OCI-LY7 (cell line): ENCODE results near the gene PCDHGB7. TPM values are rescaled to one million over a fixed set of nuclear protein-coding genes. Genes with fewer than 3 reads are reported as not detected.
A peak's percentile ranks its signal among the peaks of the same experiment; 100 is the strongest.
"Not testable (repeated sequence)": the region's sequence is repeated elsewhere in the genome, so short reads cannot be mapped to it uniquely, and the experiment has no call there.

Experiments
- BruUV-seq: library from RNA; stranded (reverse); fragments of 400-500 nt; replicated peaks from 2 replicates; lab custom pipeline; 2021; lab: Mats Ljungman, UMichigan
- CTCF ChIA-PET: fragments of 300-600 bp; sonication (Branson Sonifier 250); formaldehyde crosslinking; loops from one replicate; lab custom pipeline; 2022; ENCODE audit warnings: antibody characterized with exemption; ENCODE audit not compliant: unreplicated experiment; lab: Charles Lee
- POLR2A ChIA-PET: fragments of 300-600 bp; sonication (Branson Sonifier 250); formaldehyde crosslinking; loops from one replicate; lab custom pipeline; 2022; ENCODE audit warnings: antibody characterized with exemption; lab: Charles Lee
- DNase-seq: peaks from one replicate; pipeline ENCODE4 v3.0.0-alpha.2; 2015; ENCODE audit warnings: low spot score
- H2AFZ ChIP-seq: fragments of 200-600 bp; sonication (generic), shearing (Covaris generic); 2 replicates; pipeline ENCODE4 v1.6.1; 2014; ENCODE audit warnings: mild to moderate bottlenecking, antibody characterized with exemption, low read length, moderate library complexity
- H3K27ac ChIP-seq: fragments of 200-600 bp; sonication (generic); 2 replicates; pipeline ENCODE4 v1.5.1; 2014; ENCODE audit warnings: mixed run types, low read depth, mild to moderate bottlenecking, moderate library complexity, low read length, inconsistent platforms; ENCODE audit not compliant: poor library complexity, severe bottlenecking
- H3K36me3 ChIP-seq: fragments of 200-600 bp; sonication (generic); 2 replicates; pipeline ENCODE4 v1.6.1; 2014; ENCODE audit warnings: mild to moderate bottlenecking, antibody characterized with exemption, low read length, moderate library complexity, mixed read lengths; ENCODE audit not compliant: insufficient read depth
- H3K4me1 ChIP-seq: fragments of 200-600 bp; sonication (generic); 2 replicates; pipeline ENCODE4 v1.5.1; 2014; ENCODE audit warnings: mild to moderate bottlenecking, low read length; ENCODE audit not compliant: insufficient read depth, poor library complexity, severe bottlenecking
- H3K4me2 ChIP-seq: fragments of 200-600 bp; sonication (generic); 2 replicates; pipeline ENCODE4 v1.6.1; 2014; ENCODE audit warnings: mild to moderate bottlenecking, low read length
- H3K4me3 ChIP-seq: fragments of 200-600 bp; sonication (generic); 2 replicates; pipeline ENCODE4 v1.5.1; 2014; ENCODE audit warnings: mild to moderate bottlenecking, low read depth, low read length; ENCODE audit not compliant: poor library complexity, severe bottlenecking
- H3K79me2 ChIP-seq: fragments of 200-600 bp; sonication (generic); 2 replicates; pipeline ENCODE4 v1.6.1; 2016; ENCODE audit warnings: low read depth, mild to moderate bottlenecking, low read length, moderate library complexity, mixed read lengths; ENCODE audit not compliant: insufficient read depth
- H3K9me2 ChIP-seq: fragments of 200-600 bp; sonication (generic); 2 replicates; pipeline ENCODE4 v1.6.1; 2016; ENCODE audit warnings: mild to moderate bottlenecking, low read length, mixed read lengths; ENCODE audit not compliant: insufficient read depth
- H3K9me3 ChIP-seq: fragments of 200-600 bp; sonication (generic); 2 replicates; pipeline ENCODE4 v1.6.1; 2014; ENCODE audit warnings: mild to moderate bottlenecking, mixed run types, low read length, mixed read lengths
- H4K20me1 ChIP-seq: fragments of 200-600 bp; sonication (generic); 2 replicates; pipeline ENCODE4 v1.6.1; 2014; ENCODE audit warnings: mild to moderate bottlenecking, antibody characterized with exemption, low read length, moderate library complexity, mixed read lengths; ENCODE audit not compliant: insufficient read depth
- CTCF ChIP-seq: fragments of 200-600 bp; sonication (generic); conservative IDR thresholded peaks from 2 replicates; pipeline ENCODE4 v1.5.1; 2014; ENCODE audit warnings: mild to moderate bottlenecking, antibody characterized with exemption, low read length, moderate library complexity, mixed read lengths
- EZH2phosphoT487 ChIP-seq: fragments of 200-600 bp; sonication (generic); IDR thresholded peaks from 2 replicates; pipeline ENCODE4 v1.6.1; 2018; ENCODE audit warnings: low read depth, borderline replicate concordance, mild to moderate bottlenecking, mixed run types, antibody characterized with exemption, low read length, moderate library complexity, mixed read lengths
- intact Hi-C: fragments of 100-400 bp; cut with micrococcal nuclease; formaldehyde crosslinking; loops from one replicate; pipeline ENCODE4 v1.10.0; 2022; ENCODE audit not compliant: unreplicated experiment
- total RNA-seq, 2 experiments: library from RNA; depleted of rRNA in 1 of 2; stranded (reverse); fragments of >200 nt in 1 of 2; shearing (Covaris generic) in 1 of 2; gene quantifications; 2 replicates each; pipeline ENCODE4 v1.2.3, GENCODE V29; 2014 to 2022

PCDHGB7 gene
- total RNA-seq, 2 experiments from 2014 or later, result 3.9 to 5.4 TPM

GRCh38 chr5:141430332-141431113 is 13.0 kb downstream of the PCDHGB7 start, which contains the start of gene PCDHGA12:
Gene PCDHGA12 (plus strand): TSS chr5:141430507. CDS start chr5:141430760, 253 bp downstream.
- BruUV-seq, result no TSS peak
- Histone ChIP-seq H3K4me2 (peak within 1 kb of the TSS; percentile 20; the same call in 1 of the 2 replicates), H3K79me2 (no peaks in the 10 kb centered on the region), H3K4me1 (no peaks in the 10 kb centered on the region), H3K36me3 (no peaks in the 10 kb centered on the region), H3K9me2 (no peaks in the 10 kb centered on the region), H4K20me1 (no peaks in the 10 kb centered on the region), H3K4me3 (no peak within 1 kb of the TSS), H3K27ac (no peak within 1 kb of the TSS), H3K9me3 (no peaks in the 10 kb centered on the region), H2AFZ (no peak within 1 kb of the TSS)
- CTCF ChIA-PET, result interaction anchor here (0.6 to 1.9 kb wide), 11 partner anchors 9 to 133 kb away, joined by 3 to 10 read pairs (median 3); partner anchors contain the start of gene PCDHGB7
- DNase-seq, result peak; percentile 76
- POLR2A ChIA-PET, result interaction anchor here (0.6 to 1.6 kb wide), 7 partner anchors 9 to 100 kb away, joined by 3 to 6 read pairs (median 3); partner anchors contain the start of gene PCDHGA11
- TF ChIP-seq EZH2phosphoT487, result no peak
- peak; percentile 85 for TF ChIP-seq CTCF
- intact Hi-C loops, result no loop called here

- TF ChIP-seq EZH2phosphoT487 (no peak), CTCF (no peak)
- Histone ChIP-seq H3K9me3 (no peaks in the 10 kb centered on the region), H3K9me2 (no peaks in the 10 kb centered on the region), H3K36me3 (no peaks in the 10 kb centered on the region), H4K20me1 (no peaks in the 10 kb centered on the region), H3K4me1 (no peaks in the 10 kb centered on the region), H3K27ac (no peak overlapping the region), H3K4me2 (no peak overlapping the region; the same call in 1 of the 2 replicates), H3K79me2 (no peaks in the 10 kb centered on the region), H3K4me3 (no peak overlapping the region), H2AFZ (no peak overlapping the region)
- no peak for DNase-seq
- CTCF ChIA-PET, result interaction anchor here (0.6 to 1.9 kb wide), 3 partner anchors 40 to 82 kb away, joined by 3 to 10 read pairs (median 3); no protein-coding TSS in a partner anchor
- no TSS peak for BruUV-seq
- POLR2A ChIA-PET, result interaction anchor here (1.2 kb wide), 1 partner anchor 10 kb away, joined by 3 read pairs; the partner anchor contains the start of gene PCDHGA11
- intact Hi-C loops, result no loop called here
Observed at GRCh38 chr5:141431286-141431685, 13.8 kb downstream of the PCDHGB7 start.

GRCh38 chr5:141432308-141432707 is 14.8 kb downstream of the PCDHGB7 start:
- H4K20me1 ChIP-seq, H3K27ac ChIP-seq, H3K9me3 ChIP-seq, intact Hi-C loops, H3K4me2 ChIP-seq, DNase-seq, POLR2A ChIA-PET, H3K4me1 ChIP-seq, CTCF ChIA-PET, BruUV-seq, H3K9me2 ChIP-seq, H3K4me3 ChIP-seq, H3K79me2 ChIP-seq, H3K36me3 ChIP-seq, H2AFZ ChIP-seq: not testable (repeated sequence)

GRCh38 chr5:141432726-141433125 is 15.2 kb downstream of the PCDHGB7 start:
- H3K4me1 ChIP-seq, H3K27ac ChIP-seq, H3K9me2 ChIP-seq, H4K20me1 ChIP-seq, H3K4me3 ChIP-seq, H3K79me2 ChIP-seq, DNase-seq, H3K9me3 ChIP-seq, BruUV-seq, CTCF ChIA-PET, H3K4me2 ChIP-seq, H2AFZ ChIP-seq, intact Hi-C loops, POLR2A ChIA-PET, H3K36me3 ChIP-seq: not testable (repeated sequence)
